K562 (cell line): ENCODE results near the gene CEP131. TPM values are rescaled to one million over a fixed set of nuclear protein-coding genes. Genes with fewer than 3 reads are reported as not detected.
A peak's percentile ranks its signal among the peaks of the same experiment; 100 is the strongest.

ENCODE experiments used
- ATAC-seq: fragments of 200-7000 bp; cut with Tn5 transposase; 3 replicates; pipeline ENCODE4 v1.9.1; 2020; ENCODE audit warnings: moderate library complexity
- BruUV-seq: library from RNA; stranded (reverse); fragments of 400-500 nt; replicated peaks from 2 replicates; lab custom pipeline; 2021; lab: Mats Ljungman, UMichigan
- CTCF ChIA-PET: fragments of 300-600 bp; formaldehyde crosslinking; extraction: SDS; loops from one replicate; lab custom pipeline; 2021; ENCODE audit warnings: low intra/inter-chr PET ratio; lab: Yijun Ruan, JAX
- POLR2A ChIA-PET: fragments of 300-600, 350-650 bp; sonication (Branson Sonifier 250); formaldehyde crosslinking; extraction: SDS; loops from one replicate; lab custom pipeline; 2021; ENCODE audit warnings: antibody characterized with exemption, inconsistent platforms; lab: Yijun Ruan, JAX
- DNase-seq, 4 experiments: peaks; one replicate each; pipeline versions ENCODE4 v3.0.0 to v3.0.0-alpha.2; 2011 to 2018; ENCODE audit warnings: low spot score in 3 of 4, mixed read lengths in 3 of 4; ENCODE audit errors: extremely low read depth in 1 of 4
- FAIRE-seq: peaks from 2 replicates; lab custom pipeline; 2011; peaks lifted over from hg19 to GRCh38; lab: Jason Lieb, UNC
- H2AFZ ChIP-seq: 2 replicates; pipeline ENCODE4 v1.6.0; 2011; ENCODE audit warnings: low read depth, low read length, control low read depth, inconsistent platforms
- H3K27ac ChIP-seq: fragments of 200-600 bp; 3 replicates; pipeline ENCODE4 v1.8.0; 2011; ENCODE audit warnings: low read depth, mild to moderate bottlenecking, control low read depth, inconsistent platforms, low read length, moderate library complexity, mixed read lengths; ENCODE audit errors: extremely low read depth
- H3K27me3 ChIP-seq, 2 experiments: fragments of 300-600 bp in 1 of 2; 2 replicates in 1 of 2; 3 replicates in 1 of 2; pipeline versions ENCODE4 v1.6.0 to v1.8.0; 2011; ENCODE audit warnings: inconsistent platforms in 2 of 2, low read length in 2 of 2, mild to moderate bottlenecking in 1 of 2, mixed read lengths in 1 of 2, moderate library complexity in 1 of 2; ENCODE audit not compliant: control insufficient read depth in 2 of 2, insufficient read depth in 2 of 2
- H3K36me3 ChIP-seq: fragments of 300-600 bp; 3 replicates; pipeline ENCODE4 v1.8.0; 2011; ENCODE audit warnings: mild to moderate bottlenecking, low read length, inconsistent platforms; ENCODE audit not compliant: control insufficient read depth, insufficient read depth
- H3K4me1 ChIP-seq, 2 experiments: fragments of 200-600 bp in 1 of 2; replicated peaks in 1 of 2; 2 replicates in 1 of 2; 3 replicates in 1 of 2; pipeline versions ENCODE4 v1.5.1 to v1.8.0; 2011; ENCODE audit warnings: inconsistent platforms in 2 of 2, low read length in 2 of 2, mild to moderate bottlenecking in 1 of 2, mixed read lengths in 1 of 2, moderate library complexity in 1 of 2; ENCODE audit not compliant: control insufficient read depth in 2 of 2, insufficient read depth in 2 of 2
- H3K4me2 ChIP-seq: 2 replicates; pipeline ENCODE4 v1.6.1; 2011; ENCODE audit warnings: low read length, control low read depth, inconsistent platforms, mixed read lengths; ENCODE audit not compliant: insufficient read depth
- H3K4me3 ChIP-seq: fragments of 200-600 bp; sonication (generic), shearing (Covaris generic); 2 replicates; pipeline ENCODE4 v1.5.1; 2016; ENCODE audit warnings: control low read depth, inconsistent platforms
- H3K79me2 ChIP-seq: fragments of 200-600 bp; 3 replicates; pipeline ENCODE4 v1.8.0; 2011; ENCODE audit warnings: low read length, inconsistent platforms; ENCODE audit not compliant: control insufficient read depth, insufficient read depth
- H3K9ac ChIP-seq, 2 experiments: 2 replicates each; pipeline versions ENCODE4 v1.6.0 to v1.6.1; 2011; ENCODE audit warnings: low read depth in 2 of 2, low read length in 2 of 2, control low read depth in 1 of 2, inconsistent platforms in 1 of 2, mild to moderate bottlenecking in 1 of 2, mixed read lengths in 1 of 2; ENCODE audit not compliant: insufficient read depth in 1 of 2
- H3K9me1 ChIP-seq: one replicate; pipeline ENCODE4 v1.6.0; 2011; ENCODE audit warnings: inconsistent platforms, mild to moderate bottlenecking, low read length, moderate library complexity; ENCODE audit not compliant: control insufficient read depth, insufficient read depth
- H3K9me3 ChIP-seq: replicated peaks from 2 replicates; pipeline ENCODE4 v1.5.1; 2011; ENCODE audit warnings: low read depth, low read length, inconsistent platforms; ENCODE audit not compliant: control insufficient read depth, insufficient read depth
- H4K20me1 ChIP-seq: replicated peaks from 2 replicates; pipeline ENCODE4 v1.6.1; 2011; ENCODE audit warnings: low read length, inconsistent platforms, mixed read lengths; ENCODE audit not compliant: control insufficient read depth, insufficient read depth
- FOXA3 ChIP-seq, 2 experiments: fragments of 450-650 bp in 1 of 2; sonication (generic) in 1 of 2; formaldehyde crosslinking; IDR thresholded peaks in 1 of 2; conservative IDR thresholded peaks in 1 of 2; 2 replicates each; pipeline versions ENCODE4 v1.4.0 to v1.8.0; 2020 to 2022; ENCODE audit warnings: mild to moderate bottlenecking in 2 of 2, missing genetic modification reagents in 1 of 2
- WGBS: fragments of 100-300 bp; shearing (Covaris generic); methylation state at CpG from one replicate; pipeline ENCODE4 v1.1.6; 2016; ENCODE audit warnings: low coverage, mixed read lengths; ENCODE audit not compliant: insufficient coverage; ENCODE audit errors: missing lambda C conversion rate; 5-methylcytosine and 5-hydroxymethylcytosine counted together
- in situ Hi-C: fragments of 300-500 bp; cut with MboI; formaldehyde crosslinking; loops from 4 replicates; pipeline ENCODE4 v1.15.0; 2018; ENCODE audit warnings: inconsistent platforms, mixed read lengths
- intact Hi-C: fragments of 100-400 bp; cut with micrococcal nuclease; formaldehyde crosslinking; loops from 2 replicates; pipeline ENCODE4 v1.14.2; 2022
- polyA plus RNA-seq, 8 experiments: library from polyadenylated mRNA; depleted of rRNA in 4 of 8; stranded (reverse) in 5 of 8; unstranded in 3 of 8; fragments of >200 nt; fragmentation: Nextera tagmentation in 2 of 8; fragmentation: Illumina TruSeq in 1 of 8; extraction: Ambion mirVana in 2 of 8; extraction: Trizol in 1 of 8; gene quantifications; 2 replicates each; pipeline versions ENCODE4 v1.2.1 to v1.2.3, GENCODE V29; 2011 to 2014; ENCODE audit warnings: inconsistent platforms in 1 of 8, missing spikeins in 1 of 8
- total RNA-seq, 7 experiments: library from RNA; depleted of rRNA in 6 of 7; stranded (reverse); fragments of >200 nt in 6 of 7; fragmentation: Illumina TruSeq in 2 of 7; extraction: Trizol in 2 of 7; gene quantifications; 2 replicates each; pipeline versions ENCODE4 v1.2.1 to v1.2.3, GENCODE V29; 2011 to 2021; ENCODE audit warnings: low replicate concordance in 1 of 7
- TF ChIP-seq, protein P1 (sequence below): fragments of 450-650 bp; IDR thresholded peaks from 2 replicates; pipeline ENCODE4 v1.6.1; 2016; ENCODE audit warnings: low read depth

The CEP131 gene
- total and polyA plus RNA-seq, 9 of the 15 experiments (the other 6 are each of a cell fraction or from before 2014, with no cell fraction given) = 0.24 to 21.2 (median 2.3) TPM

- FAIRE-seq (no peak), DNase-seq (no peak)
- POLR2A ChIA-PET = interaction anchor here (0.7 to 1.4 kb wide), 2 partner anchors 10 to 17 kb away, joined by 3 read pairs; no protein-coding TSS in a partner anchor
Observed at GRCh38 chr17:81221371-81221841, 1.4 kb downstream of the CEP131 start.

More at GRCh38 chr17:81221371-81221841, 1.4 kb downstream of the CEP131 start:
- Histone ChIP-seq H3K36me3 (peaks cover 8% of the 10 kb centered on the region; the same call in 1 of the 3 replicates), H3K9me1 (no peaks in the 10 kb centered on the region), H3K27ac (no peak overlapping the region), H3K4me3 (no peak overlapping the region), H4K20me1 (no peaks in the 10 kb centered on the region), H3K79me2 (peaks cover 5% of the 10 kb centered on the region; the same call in 2 of the 3 replicates), H3K27me3 (no peaks in the 10 kb centered on the region), H3K9me3 (no peaks in the 10 kb centered on the region), H3K4me2 (peak overlapping the region; percentile 82; the same call in 1 of the 2 replicates), H3K4me1 (peaks cover 9 to 45% of the 10 kb centered on the region in 2 experiments), H3K9ac (peak overlapping the region in 1 of 2 experiments; percentile 89; a peak in 3 of 4 replicates), H2AFZ (no peak overlapping the region)
- WGBS = 74% methylated on average over 7 of the region's 11 CpGs
- BruUV-seq = no TSS peak
- CTCF ChIA-PET = interaction anchor here (0.6 kb wide), 1 partner anchor 36 kb away, joined by 3 read pairs; no protein-coding TSS in a partner anchor
- TF ChIP-seq FOXA3 (CRISPR knock-in tag; conservative IDR thresholded peaks at IDR 0.05 in 1 of 2, IDR thresholded peaks at IDR 0.05 in 1 of 2) = peak in 1 of 2 experiments; percentile 22; a peak in 1 of 4 replicates
- TF ChIP-seq, protein P1, sequence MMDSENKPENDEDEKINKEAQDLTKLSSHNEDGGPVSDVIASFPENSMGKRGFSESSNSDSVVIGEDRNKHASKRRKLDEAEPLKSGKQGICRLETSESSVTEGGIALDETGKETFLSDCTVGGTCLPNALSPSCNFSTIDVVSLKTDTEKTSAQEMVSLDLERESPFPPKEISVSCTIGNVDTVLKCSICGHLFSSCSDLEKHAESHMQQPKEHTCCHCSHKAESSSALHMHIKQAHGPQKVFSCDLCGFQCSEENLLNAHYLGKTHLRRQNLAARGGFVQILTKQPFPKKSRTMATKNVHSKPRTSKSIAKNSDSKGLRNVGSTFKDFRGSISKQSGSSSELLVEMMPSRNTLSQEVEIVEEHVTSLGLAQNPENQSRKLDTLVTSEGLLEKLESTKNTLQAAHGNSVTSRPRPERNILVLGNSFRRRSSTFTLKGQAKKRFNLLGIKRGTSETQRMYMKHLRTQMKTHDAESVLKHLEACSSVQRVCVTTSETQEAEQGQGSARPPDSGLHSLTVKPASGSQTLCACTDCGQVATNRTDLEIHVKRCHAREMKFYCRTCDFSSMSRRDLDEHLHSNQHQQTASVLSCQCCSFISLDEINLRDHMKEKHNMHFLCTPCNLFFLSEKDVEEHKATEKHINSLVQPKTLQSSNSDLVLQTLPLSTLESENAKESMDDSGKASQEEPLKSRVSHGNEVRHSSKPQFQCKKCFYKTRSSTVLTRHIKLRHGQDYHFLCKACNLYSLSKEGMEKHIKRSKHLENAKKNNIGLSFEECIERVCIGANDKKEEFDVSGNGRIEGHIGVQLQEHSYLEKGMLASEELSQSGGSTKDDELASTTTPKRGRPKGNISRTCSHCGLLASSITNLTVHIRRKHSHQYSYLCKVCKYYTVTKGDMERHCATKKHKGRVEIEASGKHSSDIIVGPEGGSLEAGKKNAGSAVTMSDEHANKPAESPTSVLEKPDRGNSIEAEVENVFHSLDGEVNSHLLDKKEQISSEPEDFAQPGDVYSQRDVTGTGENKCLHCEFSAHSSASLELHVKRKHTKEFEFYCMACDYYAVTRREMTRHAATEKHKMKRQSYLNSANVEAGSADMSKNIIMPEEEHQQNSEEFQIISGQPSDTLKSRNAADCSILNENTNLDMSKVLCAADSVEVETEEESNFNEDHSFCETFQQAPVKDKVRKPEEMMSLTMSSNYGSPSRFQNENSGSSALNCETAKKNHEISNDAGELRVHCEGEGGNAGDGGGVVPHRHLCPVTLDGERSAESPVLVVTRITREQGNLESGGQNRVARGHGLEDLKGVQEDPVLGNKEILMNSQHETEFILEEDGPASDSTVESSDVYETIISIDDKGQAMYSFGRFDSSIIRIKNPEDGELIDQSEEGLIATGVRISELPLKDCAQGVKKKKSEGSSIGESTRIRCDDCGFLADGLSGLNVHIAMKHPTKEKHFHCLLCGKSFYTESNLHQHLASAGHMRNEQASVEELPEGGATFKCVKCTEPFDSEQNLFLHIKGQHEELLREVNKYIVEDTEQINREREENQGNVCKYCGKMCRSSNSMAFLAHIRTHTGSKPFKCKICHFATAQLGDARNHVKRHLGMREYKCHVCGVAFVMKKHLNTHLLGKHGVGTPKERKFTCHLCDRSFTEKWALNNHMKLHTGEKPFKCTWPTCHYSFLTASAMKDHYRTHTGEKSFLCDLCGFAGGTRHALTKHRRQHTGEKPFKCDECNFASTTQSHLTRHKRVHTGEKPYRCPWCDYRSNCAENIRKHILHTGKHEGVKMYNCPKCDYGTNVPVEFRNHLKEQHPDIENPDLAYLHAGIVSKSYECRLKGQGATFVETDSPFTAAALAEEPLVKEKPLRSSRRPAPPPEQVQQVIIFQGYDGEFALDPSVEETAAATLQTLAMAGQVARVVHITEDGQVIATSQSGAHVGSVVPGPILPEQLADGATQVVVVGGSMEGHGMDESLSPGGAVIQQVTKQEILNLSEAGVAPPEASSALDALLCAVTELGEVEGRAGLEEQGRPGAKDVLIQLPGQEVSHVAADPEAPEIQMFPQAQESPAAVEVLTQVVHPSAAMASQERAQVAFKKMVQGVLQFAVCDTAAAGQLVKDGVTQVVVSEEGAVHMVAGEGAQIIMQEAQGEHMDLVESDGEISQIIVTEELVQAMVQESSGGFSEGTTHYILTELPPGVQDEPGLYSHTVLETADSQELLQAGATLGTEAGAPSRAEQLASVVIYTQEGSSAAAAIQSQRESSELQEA = no peak
- in situ Hi-C loops = no loop called here
- intact Hi-C loops = loop anchor here (10.0 kb wide), 1 partner anchor 237 kb away; no protein-coding TSS in a partner anchor
- no peak for ATAC-seq
